CD4-positive, alpha-beta T cell treated with Interleukin-6 at 100 ng/mL for 8 hours (primary cell): Measurements from ENCODE around the gene MED29.
"Not testable (repeated sequence)": the region's sequence is repeated elsewhere in the genome, so short reads cannot be mapped to it uniquely, and the experiment has no call there.

Source experiments
- DNase-seq: peaks from one replicate; pipeline ENCODE4 v3.0.0-alpha.2; 2020; ENCODE audit warnings: mixed read lengths, low spot score

MED29 gene

DNA sequence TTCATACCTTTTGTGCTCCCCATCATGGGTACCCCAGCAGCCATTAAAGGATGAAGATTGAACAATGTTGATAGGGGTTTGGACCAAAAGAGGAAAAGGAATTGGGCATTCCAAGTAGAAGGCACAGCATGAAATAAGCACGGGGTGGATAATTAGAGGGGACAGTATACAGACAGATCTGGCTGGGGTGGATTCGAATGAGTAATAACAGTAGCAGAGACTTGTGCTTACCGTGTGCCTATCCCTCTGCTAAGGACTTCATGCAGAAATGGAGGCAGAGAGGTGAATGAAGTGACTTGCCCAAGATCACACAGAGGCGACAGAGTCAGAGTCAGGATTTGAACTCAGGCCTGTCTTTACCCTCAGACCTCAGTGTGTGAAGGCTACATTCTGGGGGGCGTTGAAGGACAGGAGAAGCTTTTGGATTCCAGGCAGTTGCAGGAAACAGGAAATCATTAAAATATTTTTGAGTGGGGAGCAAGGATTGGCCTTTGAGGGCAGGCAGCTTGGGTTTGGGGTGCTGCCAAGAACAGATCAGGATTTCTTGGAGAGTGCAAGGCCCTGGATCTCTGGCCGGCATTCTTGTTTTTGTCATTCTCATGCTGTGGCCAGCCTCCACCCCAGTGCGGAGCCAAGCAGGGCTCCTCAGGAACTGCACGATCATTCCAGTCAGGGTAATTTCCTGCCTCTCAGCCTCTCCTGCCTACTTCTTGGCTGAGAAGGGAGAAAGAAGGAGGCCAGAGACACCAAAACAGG, 19.0 kb upstream of the MED29 start:
- DNase-seq, result no peak

DNA sequence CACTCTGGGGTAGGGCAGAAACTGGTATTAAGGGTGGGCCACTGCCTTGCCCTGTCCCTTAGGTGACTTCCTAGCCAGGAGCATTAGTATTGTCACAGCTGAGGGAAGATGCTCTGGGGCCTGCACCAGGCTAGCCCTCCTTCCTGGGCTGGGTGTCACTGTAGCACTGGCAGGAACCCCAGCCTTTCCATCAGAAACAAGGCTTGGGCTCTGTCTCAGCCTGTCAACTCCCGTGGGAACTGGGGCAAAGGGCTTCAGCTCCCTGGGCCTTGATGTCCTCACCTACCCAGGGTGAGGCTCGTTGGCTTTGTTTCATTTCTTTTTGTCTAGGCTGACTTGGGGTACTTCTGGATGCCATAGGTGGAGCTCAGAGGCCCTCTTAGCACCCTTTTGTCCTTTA, 18.2 kb upstream of the MED29 start:
- no peak for DNase-seq

DNA sequence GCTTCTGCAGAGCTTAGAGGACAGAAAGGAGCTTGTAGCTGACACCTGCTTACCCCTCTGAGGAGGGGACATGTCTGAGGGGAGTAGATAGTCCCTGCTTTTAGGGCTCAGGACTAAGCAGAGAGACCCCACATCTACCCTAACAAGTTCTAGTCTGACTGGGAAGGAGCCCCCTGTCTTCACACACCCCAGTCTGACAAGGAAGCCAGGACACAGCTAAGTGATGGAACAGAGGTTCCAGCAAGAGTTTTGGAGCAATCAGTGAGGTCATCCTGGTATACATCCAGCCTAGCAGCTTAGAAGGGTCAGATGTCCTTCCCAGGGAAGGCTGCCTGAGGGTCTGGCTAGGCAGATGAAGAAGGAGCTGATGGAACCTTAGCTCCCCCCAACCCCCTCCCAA, 15.2 kb upstream of the MED29 start:
- DNase-seq, result no peak

DNA sequence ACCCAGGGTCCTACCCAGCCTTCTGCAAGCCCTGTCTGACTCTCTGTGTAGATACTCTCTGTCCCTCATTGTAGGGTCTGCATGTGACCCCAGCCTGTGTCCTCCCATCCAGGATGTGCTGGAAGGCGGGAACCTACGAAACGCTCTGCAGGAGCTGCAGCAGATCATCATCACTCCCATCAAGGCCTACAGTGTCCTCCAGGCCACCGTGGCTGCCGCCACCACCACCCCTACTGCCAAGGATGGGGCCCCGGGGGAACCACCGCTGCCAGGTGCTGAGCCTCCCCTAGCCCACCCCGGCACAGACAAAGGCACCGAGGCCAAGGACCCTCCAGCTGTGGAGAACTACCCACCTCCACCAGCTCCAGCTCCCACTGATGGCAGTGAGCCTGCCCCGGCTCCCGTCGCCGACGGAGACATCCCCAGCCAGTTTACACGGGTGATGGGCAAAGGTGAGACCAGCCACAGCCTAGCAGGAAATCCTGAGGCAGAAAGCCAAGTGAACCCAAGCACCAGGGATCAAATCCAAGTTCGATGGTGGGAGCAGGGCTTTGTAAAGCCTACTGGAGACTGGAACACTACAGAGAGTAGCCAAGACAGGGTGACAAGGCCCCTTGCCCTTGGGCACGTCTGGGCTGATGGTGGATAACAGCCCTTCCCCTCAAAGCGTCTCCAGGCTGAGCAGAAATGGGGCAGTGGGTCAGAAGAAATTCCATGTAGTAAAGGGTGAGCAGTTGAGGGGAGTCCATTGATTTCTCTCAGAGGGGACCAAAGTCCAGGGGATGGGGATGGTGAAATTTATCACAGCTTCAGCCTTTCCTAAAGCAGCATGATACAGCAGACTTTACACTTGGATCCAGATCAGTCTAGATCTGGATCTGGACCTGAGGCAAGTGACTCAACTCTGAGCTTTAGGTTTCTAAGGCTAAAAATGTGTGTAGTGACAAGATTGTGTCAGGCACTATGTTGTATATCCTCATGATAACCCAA, 13.5 kb upstream of the MED29 start:
- DNase-seq, result no peak

DNA sequence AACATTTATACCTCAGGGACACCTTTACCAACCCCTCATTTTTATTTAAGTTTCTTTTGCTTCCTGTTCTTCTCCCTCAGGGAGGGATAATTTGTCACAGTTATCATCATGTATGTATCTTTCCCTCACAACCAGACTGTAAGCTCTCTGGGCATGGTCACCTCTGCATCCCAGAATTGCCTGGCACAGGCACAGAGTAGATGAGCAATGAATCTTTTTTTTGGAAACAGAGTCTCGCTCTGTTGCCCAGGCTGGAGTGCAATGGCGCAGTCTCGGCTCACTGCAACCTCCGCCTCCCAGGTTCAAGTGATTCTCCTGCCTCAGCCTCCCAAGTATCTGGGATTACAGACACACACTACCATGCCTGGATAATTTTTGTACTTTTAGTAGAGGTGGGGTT, 11.8 kb upstream of the MED29 start:
- not testable (repeated sequence) for DNase-seq

DNA sequence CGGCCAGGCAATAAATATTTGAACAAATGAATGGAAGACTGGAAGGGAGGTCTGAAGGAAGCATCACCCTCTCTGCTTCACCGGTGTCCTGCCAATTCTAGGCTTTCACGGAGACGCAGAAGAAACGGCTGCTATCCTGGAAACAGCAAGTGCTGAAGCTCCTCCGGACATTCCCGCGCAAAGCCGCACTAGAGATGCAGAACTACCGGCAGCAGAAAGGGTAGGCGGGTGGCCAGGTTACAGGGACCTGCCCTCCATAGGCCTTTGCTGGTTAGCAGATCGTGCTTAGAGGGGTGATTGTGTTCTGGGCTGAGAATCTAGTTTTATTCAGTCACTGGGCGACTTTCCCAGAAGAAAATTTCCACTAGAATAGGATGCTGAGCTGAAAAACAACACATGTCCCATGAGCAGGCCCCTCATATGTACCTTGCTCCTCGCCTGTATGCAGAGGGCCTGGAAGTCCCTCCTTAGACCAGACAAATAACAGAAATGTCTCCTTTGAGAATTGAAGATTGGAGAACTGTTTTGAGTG, 11.2 kb upstream of the MED29 start:
- DNase-seq, result no peak

DNA sequence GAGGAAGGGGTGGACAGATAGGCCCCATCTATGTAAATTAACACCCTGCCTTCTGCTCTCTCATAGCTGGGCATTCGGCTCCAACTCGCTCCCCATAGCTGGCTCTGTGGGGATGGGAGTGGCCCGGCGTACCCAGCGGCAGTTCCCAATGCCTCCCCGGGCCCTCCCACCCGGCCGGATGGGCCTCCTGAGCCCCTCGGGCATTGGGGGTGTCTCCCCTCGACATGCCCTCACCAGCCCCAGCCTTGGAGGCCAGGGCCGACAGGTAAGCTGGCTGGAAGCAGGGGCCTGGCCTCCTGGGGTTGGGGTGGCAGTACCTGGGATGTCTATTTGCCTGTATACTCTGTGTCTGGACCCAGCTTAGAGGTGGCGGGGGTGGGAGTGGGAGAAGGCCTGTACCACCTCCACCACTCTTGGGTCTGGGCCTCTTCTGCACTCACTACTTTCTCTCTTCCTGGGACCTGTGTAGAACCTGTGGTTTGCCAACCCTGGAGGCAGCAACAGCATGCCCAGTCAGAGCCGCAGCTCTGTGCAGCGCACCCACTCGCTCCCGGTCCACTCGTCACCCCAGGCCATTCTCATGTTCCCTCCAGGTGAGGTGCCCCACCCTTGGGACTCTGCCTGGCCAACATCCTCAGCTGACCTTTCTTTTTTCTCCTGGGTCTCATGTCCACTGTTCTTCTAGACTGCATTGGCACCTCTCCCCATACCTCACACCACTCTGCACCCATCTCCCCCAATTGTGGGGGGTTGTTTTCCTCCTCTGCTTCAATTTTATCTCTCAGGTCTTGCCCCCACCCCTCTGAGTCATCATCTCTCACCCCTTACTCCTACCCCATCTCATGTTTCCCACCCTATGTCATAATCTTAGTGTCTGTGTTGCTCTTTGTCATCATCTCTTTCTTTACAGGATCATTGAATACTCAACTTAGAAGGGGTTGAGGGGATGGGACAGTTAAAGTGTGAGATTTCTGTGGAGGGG, 10.4 kb upstream of the MED29 start:
- DNase-seq, result no peak

DNA sequence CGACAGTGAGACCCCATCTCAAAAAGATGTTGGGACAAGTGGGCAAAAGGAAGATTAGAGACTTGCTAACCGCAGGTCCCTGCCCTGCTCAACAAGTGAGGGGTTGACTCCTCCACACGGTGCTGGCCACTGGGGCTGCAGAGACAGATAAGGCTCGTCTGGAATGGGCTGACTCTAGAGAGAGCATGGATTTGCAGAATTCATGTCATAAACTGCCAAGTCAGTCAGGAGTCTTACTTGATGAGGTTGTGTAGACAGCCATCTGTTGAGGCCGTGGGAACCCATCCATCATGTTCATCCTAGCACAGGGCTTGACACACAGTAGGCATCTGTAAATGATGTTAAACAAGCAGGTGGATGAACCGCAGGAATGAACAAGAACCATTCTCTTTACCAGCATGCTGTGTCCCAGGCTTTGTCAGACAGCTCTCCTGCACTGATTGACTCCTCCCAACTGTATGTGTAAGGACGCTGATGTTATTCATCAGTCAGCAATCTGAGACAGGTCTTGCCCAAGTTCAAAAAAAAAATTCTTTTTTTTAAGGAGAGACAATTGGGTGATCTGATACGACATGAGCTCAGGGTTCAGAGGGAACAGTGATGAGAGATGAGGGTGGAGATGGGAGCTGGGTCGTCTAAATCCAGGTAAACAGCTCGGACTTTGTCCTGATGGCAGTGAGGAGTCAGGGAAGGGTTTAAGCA, 9.1 kb upstream of the MED29 start:
- DNase-seq, result no peak

DNA sequence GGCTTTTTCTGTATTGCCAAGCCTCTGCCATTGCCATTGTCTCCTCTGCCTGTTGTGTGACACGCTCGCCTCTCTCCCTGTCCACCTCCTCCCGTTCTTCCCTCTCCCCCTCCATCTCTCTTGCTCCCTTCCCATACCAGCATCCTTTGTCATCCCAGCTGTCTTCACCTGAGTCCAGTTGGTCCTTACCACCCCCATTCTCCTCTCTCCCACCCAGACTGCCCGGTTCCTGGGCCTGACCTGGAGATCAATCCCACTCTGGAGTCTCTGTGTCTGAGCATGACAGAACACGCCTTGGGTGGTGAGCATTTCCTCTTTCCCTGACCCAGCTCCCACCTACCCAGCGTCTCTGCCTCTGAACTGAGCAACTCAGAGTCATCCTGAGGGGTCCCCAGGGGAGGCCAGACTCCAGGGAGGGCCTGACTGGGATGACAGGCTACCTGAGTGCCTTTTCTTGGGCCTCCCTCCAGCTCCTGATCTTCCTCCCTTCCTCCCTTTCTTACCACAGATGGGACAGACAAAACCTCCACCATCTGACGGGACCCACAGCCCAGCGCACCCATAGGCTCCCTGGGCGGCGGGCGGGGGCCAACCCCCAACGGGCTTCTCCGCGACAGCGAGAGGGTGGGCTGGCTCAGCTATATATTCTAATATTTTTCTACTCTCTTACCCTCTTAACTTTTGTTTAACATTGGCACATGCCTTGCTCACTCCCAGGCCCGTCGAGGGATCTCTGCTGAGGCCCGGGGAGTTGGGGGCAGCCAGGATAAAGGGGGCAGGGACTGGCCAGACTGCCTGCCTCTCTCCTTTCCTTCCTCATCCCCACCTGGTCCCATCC, 8.0 kb upstream of the MED29 start:
- DNase-seq, result no peak

DNA sequence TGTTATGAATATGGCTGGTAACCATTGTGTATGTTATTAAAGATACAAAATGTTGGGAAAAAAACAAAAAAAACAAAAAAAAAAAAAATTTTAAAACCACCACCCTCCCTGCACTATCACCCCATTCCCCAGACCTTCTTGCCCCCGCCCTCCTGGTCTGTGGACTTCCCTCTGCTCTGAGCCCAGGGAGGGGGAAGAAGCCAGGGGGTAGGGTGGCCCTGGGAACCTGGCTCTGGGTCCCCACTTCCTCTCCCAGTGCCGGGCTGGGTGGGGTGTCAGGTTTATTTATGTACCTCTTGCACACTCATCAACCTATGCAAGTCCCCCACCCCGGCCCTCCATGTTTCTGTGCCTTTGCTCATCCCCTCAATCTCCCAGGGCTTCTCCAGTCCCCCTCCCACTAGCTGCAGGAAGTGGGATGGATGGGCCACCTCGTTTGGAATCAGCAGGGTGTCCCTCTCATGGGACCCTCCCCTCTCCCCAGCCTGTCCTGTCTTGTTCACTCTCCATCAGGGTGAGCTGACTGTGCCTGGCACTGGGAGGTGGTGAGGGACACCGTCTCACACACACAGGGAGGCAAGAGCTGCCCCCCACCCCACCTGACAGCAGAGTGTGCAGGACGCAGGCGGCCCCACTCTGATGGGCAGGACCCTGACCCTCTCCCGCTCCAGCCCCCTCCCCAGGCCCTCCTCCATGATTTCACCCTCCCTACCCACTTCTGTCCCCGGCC, 6.2 kb upstream of the MED29 start:
- DNase-seq, result no peak

DNA sequence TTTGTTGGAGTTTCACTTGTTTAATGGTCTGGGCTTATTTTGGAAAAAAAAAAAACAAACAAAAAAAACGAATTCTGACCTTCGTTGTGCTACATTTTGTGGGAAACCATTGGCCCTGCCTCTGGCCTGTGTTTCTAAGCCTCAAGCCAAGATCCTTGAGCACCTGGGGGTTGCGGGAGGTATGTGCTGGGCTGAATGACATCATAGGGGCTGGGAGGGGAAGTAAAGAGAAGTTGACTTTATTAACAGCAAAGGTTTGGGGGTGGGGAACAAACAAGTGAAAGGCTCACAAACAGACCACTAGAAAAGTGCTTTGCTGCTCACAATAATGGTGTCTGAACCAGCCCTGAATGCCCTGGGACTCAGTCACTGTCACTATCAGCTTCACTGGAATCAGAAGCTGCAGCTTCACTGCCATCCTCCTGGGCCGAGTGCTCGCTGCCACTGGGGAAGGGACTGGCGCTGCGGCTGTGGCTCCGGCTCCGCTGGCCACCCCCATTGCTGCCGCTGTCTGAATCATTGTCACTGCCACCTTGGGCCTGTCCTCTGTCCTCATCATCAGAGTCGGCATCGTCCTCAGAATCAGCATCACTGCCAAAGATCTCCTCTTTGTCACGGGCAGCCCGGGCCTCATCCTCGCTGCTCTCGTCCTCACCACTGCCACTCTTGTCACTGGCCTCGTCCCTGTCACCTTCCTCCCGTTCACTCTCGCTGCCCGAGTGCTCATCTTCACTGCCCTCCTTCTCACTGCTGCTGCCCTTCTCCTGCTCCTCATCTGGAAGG, 5.4 kb upstream of the MED29 start:
- DNase-seq, result no peak

DNA sequence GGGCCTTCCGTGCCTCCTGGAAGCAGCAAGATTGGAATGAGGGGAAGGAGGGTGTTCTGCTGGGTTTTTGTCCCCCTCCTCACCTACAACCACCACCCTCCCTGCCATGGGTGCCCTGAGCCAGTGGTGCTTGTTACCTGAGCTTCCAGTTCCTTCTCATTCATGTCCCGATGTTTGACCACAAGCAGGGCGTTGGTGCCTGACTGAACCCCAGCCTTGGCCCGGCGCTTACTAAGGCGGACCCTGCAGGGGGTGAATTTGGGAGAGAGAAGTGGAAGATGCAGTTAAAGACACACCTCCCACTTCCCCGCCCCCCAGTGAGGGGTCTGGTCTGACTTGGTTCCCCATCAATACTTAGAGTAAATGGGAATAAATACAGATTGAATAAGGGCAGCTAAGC, 4.6 kb upstream of the MED29 start:
- no peak for DNase-seq

DNA sequence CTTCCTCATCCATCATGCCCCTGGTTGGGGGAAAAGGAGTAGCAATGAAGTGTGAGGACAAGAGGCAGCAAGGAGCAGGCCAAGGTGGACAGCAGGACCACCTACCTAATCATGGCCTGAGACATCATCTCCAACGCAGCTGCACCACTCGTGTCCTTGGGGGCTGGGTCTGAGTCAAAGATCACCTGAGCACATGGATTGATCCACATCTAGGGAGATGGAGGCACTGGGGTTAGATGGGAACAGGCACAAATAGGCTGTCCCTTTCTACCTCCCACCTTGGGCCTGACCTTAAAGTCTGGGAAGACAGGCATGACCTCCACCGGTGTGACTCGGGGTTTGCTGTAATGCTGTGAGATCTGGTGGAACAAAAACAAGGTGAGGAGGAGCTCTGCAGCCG, 2.5 kb upstream of the MED29 start:
- no peak for DNase-seq

DNA sequence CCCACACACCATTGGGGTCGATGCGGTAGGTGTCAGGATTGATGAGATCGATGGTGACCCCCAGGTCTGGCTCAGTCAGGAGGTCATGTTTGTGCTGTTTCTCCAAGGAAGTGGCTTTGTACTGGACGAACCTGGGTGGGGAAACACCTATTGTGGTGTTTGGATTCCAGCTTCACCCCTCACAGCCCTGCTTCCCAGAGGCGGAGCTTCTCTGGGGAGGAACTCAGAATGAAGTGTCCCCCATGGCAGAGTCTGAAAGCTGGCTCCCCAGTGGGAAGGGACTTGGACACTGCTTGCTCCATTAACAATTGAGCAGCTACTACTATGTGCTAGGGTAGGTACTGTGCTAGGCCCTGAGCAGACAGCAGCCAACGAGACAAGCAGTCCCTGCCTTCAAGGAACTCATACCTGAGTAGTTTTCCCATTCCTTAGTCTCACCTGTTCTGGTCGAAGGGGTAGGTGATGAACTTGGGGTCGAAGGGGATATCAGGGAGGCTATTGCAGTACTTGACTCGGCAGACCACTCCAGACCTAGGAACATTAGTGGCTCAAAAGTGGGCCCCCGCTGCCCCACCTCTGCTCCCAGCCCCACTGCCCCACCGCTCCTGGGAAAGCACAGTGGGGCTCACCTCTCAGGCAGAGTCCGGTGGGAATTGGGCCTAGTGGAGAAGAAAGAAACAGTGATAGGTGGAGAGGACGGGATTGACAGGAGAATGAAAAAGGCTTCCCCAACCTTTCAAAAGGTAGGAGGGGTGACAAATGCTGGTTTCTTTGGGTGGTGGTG, 1.4 kb upstream of the MED29 start:
- DNase-seq, result no peak

DNA sequence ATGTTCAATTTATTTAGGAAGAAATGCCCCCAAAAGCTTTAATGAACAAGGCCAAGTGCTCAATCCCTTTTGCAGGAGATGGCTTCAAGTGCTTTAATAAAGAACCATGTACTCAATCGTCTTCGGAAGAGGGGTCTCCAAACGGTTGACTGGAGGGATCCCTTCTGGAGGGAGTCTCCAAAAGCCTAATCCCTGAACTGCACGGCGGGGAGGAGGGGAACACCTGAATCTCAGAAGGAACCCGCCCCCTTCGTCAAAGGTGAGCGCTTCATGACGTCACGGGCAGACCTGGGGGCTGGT, 777 bp upstream of the MED29 start:
- peak; percentile 71 for DNase-seq

DNA sequence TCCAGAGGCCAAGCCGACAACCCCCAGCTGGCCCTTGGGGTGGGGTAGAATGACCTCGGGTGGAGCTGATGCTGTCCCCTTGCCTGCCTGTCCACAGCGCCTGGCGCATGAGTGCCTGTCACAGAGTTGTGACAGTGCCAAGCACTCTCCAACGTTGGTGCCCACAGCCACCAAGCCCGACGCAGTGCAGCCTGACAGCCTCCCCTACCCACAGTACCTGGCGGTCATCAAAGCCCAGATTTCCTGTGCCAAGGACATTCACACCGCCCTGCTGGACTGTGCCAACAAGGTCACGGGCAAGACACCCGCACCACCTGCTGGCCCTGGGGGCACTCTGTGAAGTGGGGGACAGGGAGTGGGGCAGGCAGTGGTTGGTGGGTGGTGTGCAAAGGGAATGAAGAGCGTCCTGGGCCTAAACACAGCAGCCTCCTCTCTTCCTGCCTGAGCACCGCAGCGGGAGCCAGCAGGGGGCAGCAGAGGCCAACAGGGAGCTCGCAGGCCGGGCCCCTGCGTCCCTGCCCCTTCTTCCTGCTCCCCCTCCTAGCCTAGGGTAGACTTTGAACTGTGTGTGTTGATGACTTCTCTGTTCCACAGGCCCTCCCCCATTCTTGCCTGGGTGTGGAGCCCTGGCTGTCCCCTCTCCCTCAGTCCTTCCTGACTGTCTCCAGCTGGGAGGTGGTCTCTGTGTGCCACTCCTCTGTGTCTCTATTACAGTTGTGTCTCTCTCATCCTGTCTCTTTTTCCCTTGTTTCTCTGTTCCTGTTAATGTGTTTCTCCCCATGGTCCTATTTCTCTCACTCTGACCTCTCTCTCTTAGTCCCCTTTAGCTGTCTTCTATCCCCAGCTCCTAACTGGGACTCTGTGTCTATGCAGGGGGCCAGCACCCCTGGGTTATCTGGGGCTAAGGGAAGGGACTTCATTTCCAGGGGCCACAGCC, 6.5 kb downstream of the MED29 start:
- DNase-seq, result peak; percentile 94

DNA sequence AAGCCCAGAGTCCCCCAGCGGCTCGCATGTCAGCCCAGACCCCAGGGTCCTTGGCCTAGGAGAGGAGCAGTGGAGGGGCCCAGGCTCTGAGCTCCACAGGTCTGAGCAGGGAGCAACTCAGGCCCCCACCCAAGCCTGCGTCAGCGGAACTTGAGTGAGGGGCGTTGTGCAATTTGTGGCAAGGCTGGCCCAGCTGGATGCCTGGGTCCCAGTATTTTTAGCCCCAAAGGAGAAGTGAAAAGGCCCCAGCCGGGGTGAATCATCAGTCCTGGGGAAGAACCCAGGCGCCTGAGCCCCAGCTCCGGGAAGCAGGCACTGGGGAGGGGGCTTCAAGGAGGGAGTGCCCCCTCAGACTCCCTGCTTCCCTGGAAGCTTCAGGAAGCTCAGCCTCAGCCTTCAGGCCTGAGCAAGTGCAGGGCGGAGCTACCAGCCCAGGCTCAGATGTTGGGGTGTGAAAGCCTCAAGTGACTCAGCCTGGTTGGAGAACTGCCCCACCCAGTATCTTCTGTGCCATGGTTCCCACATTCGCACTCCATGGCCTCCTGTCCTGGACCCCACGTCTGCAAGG, 7.2 kb downstream of the MED29 start:
- peak; percentile 61 for DNase-seq
